Heart left ventricle (tissue), 16 donors: Measurements from ENCODE around the gene PLXNB1. TPM values are rescaled to one million over a fixed set of nuclear protein-coding genes. Genes with fewer than 3 reads are reported as not detected.

Experiments used
- ATAC-seq, 4 donors: fragments of 200-7000 bp; cut with Tn5 transposase; one replicate each; pipeline ENCODE4 v1.9.1; 2020 to 2022; ENCODE audit warnings: moderate library complexity in 4 of 4, mild to moderate bottlenecking in 3 of 4, moderate number of reproducible peaks in 1 of 4
- DNase-seq, 5 donors: peaks; one replicate each; pipeline ENCODE4 v3.0.0-alpha.2; 2020
- H3K27ac ChIP-seq, 12 donors: fragments of 200-600 bp; sonication (generic) in 4 of 12; one replicate each; pipeline versions ENCODE4 v1.5.0 to v1.8.0; 2016 to 2022; ENCODE audit warnings: mild to moderate bottlenecking in 2 of 12
- H3K27me3 ChIP-seq, 9 donors: fragments of 200-600 bp; sonication (generic) in 2 of 9; one replicate each; pipeline versions ENCODE4 v1.5.1 to v1.8.0; 2016 to 2022; ENCODE audit warnings: mild to moderate bottlenecking in 3 of 9
- H3K36me3 ChIP-seq, 9 donors: fragments of 200-600 bp; sonication (generic) in 2 of 9; one replicate each; pipeline versions ENCODE4 v1.5.0 to v1.8.0; 2018 to 2022; ENCODE audit warnings: mild to moderate bottlenecking in 2 of 9
- H3K4me1 ChIP-seq, 12 donors: fragments of 200-600 bp; sonication (generic) in 4 of 12; one replicate each; pipeline versions ENCODE4 v1.5.0 to v1.8.0; 2016 to 2022; ENCODE audit warnings: mild to moderate bottlenecking in 3 of 12
- H3K4me3 ChIP-seq, 12 donors: fragments of 200-600 bp; sonication (generic) in 4 of 12; one replicate each; pipeline versions ENCODE4 v1.5.0 to v1.8.0; 2017 to 2022; ENCODE audit warnings: mild to moderate bottlenecking in 9 of 12, moderate library complexity in 4 of 12
- H3K9me3 ChIP-seq, 12 donors: fragments of 200-600 bp; sonication (generic) in 4 of 12; one replicate each; pipeline versions ENCODE4 v1.5.0 to v1.8.0; 2016 to 2022; ENCODE audit warnings: mild to moderate bottlenecking in 1 of 12
- CTCF ChIP-seq, 12 donors: fragments of 200-600 bp; sonication (generic) in 4 of 12; IDR thresholded peaks; one replicate each; pipeline versions ENCODE4 v1.5.0 to v1.8.0; 2018 to 2022; ENCODE audit warnings: antibody characterized with exemption in 12 of 12, mild to moderate bottlenecking in 5 of 12
- POLR2A ChIP-seq, 2 donors: fragments of 450-650 bp; IDR thresholded peaks; one replicate each; pipeline ENCODE4 v1.6.1; 2017; ENCODE audit warnings: antibody characterized with exemption in 2 of 2, mild to moderate bottlenecking in 2 of 2, moderate library complexity in 2 of 2
- WGBS, 4 donors: extraction: QIAGEN DNeasy Blood & Tissue Kit in 2 of 4; methylation state at CpG; one replicate each; pipeline versions ENCODE4 v1.1.5 to v1.1.7; 2013 to 2018; 5-methylcytosine and 5-hydroxymethylcytosine counted together
- intact Hi-C, 10 donors: fragments of 100-400 bp; cut with DNase I; formaldehyde crosslinking; loops; one replicate each; pipeline versions ENCODE4 v1.11.1 to v1.14.2; 2022
- polyA plus RNA-seq, 2 donors: library from polyadenylated mRNA; stranded (reverse); fragments of 200-250 nt; gene quantifications; one replicate each; pipeline ENCODE4 v1.2.3, GENCODE V29; 2013
- total RNA-seq, 9 donors: library from RNA; depleted of rRNA in 2 of 9; stranded (reverse); fragments of >200 nt in 2 of 9; fragmentation: NEBNext Ultra II Directional in 3 of 9; extraction: Animal tissue kit (Norgen Biotek cat#: 25700) in 3 of 9; gene quantifications; one replicate each; pipeline versions ENCODE4 v1.1.0 to v1.2.4, GENCODE V29; 2016 to 2023
- donor health status: ischemic (EF 13 %, LVEDD 7.1; RV severe dilation, severe dysfunction).
- donor health status: healthy with polysubstance abuse.
- donor health status: DM: no; HTN: yes; CAD: no.
- donor health status: DM: no; HTN: no; CAD: no.
- donor health status: ischemic (EF 25% LVEDD 6.9; RV normal size, moderate dysfunction).
- donor health status: ischemic (EF 25% LVEDD 5.7; RV mildly dilated, moderate dysfunction).
- donor health status: healthy.
- donor health status: DM: yes; HTN: yes; CAD: no.
- donor health status: ischemic (EF 35%, LVEDD 5.7; RV mildly dilated, moderate dysfunction).
- donor health status: nonischemic (EF 11% LVEDD 7.7; RV severe dilation, severe dysfunction).
- donor health status: DM: yes; HTN: yes; CAD: no.
- donor health status: PGD.
- donor health status: ischemic (EF 29% LVEDD 5.4; RV normal size, mild dysfunction).
- donor health status: nonischemic (EF 23%, LVEDD 6.1; RV moderate dilation, normal function).

The PLXNB1 gene
- total and polyA plus RNA-seq, 11 donors = 28.0 to 71.8 (median 46.4) TPM

DNA sequence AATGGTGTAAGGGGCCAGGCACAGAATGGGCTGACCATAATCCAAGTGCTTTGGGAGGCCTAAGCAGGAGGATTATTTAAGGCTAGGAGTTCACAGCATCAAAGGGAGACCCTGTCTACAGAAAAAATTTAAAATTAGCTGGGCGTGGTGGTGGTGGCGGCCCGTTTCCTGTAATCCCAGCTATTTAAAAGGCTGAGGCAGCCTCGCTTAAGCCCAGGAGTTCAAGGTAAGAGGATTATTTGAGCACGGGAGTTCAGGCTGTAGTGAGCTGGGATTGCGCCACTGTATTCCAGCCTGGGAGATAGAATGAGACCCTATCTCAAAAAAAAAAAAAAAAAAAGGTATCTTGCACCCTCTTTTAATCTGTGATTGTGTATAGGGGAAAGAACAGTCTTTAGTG, 12.1 kb upstream of the PLXNB1 start:
- H3K27ac ChIP-seq = no peak overlapping the region
- peaks cover 0 to 41% (median 32%) of the 10 kb centered on the region in 9 donors for H3K36me3 ChIP-seq
- H3K27me3 ChIP-seq = no peaks in the 10 kb centered on the region
- H3K4me3 ChIP-seq = peak overlapping the region in 3 of 12 donors; percentile 91 to 98 (median 95)
- WGBS, 4 donors = 72 to 79% (median 77%) methylated on average over 6 of the region's 6 CpGs
- intact Hi-C loops = no loop called here
- ATAC-seq = no peak
- H3K9me3 ChIP-seq = no peaks in the 10 kb centered on the region
- peaks cover 0 to 38% (median 26%) of the 10 kb centered on the region in 12 donors for H3K4me1 ChIP-seq
- TF ChIP-seq POLR2A (IDR thresholded peaks at IDR 0.05) = no peak
- TF ChIP-seq CTCF (IDR thresholded peaks at IDR 0.05) = no peak
- no peak for DNase-seq

DNA sequence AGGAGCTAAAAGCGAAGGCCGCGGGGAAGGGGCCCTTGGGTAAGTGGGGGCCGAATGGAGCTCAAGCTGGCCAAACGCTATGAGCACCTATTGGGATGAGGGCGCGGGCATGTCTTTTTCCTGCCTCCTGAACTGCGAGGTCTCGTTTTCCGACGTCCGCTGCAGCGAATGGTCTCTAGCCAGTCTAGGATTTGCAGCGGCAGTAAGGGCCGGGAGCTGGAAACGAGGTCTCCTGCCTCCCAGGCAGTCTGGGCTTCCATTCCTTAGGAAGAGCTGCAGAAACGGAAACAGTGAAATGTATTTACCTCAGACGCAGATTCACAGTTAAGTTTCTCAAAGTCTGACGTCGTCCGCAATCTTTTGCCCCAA, 10.7 kb upstream of the PLXNB1 start:
- H3K27ac ChIP-seq = peak overlapping the region; percentile 78 to 96 (median 92)
- intact Hi-C loops = no loop called here
- WGBS, 4 donors = 1 to 2% (median 2%) methylated on average over 21 of the region's 21 CpGs
- peaks cover 0 to 35% (median 20%) of the 10 kb centered on the region in 12 donors for H3K4me1 ChIP-seq
- H3K27me3 ChIP-seq = no peaks in the 10 kb centered on the region
- peaks cover 0 to 41% (median 32%) of the 10 kb centered on the region in 9 donors for H3K36me3 ChIP-seq
- DNase-seq (no peak), ATAC-seq (peak in 2 of 4 donors; percentile 13 to 18)
- TF ChIP-seq CTCF (IDR thresholded peaks at IDR 0.05) (no peak), POLR2A (IDR thresholded peaks at IDR 0.05) (no peak)
- H3K4me3 ChIP-seq = peak overlapping the region; percentile 60 to 98 (median 86)
- no peaks in the 10 kb centered on the region for H3K9me3 ChIP-seq

GRCh38 chr3:48439820-48440589, 10.1 kb upstream of the PLXNB1 start, which contains the start of the genes CCDC51 and TMA7:
Gene CCDC51, minus strand, starts transcription at chr3:48440119. Its CDS starts 4,991 bp downstream, at chr3:48435128.
Gene TMA7, plus strand, starts transcription at chr3:48440257. Its CDS starts 40 bp downstream, at chr3:48440297.
- 0 to 1% (median 1%) methylated on average over 47 to 54 of the region's 54 CpGs for WGBS, 4 donors
- peak within 1 kb of the TSS; percentile 60 to 98 (median 86) for H3K4me3 ChIP-seq
- H3K27me3 ChIP-seq = no peaks in the 10 kb centered on the region
- TF ChIP-seq CTCF (IDR thresholded peaks at IDR 0.05) (no peak), POLR2A (IDR thresholded peaks at IDR 0.05) (peak in 1 of 2 donors; percentile 85)
- ATAC-seq = peak; percentile 97 to 99 (median 99)
- intact Hi-C loops = loop anchor here in 5 of 10 donors (5.0 kb wide), 3 partner anchors 168 to 248 kb away; no protein-coding TSS in a partner anchor
- H3K36me3 ChIP-seq = peaks cover 0 to 41% (median 32%) of the 10 kb centered on the region in 9 donors
- peaks cover 0 to 32% (median 19%) of the 10 kb centered on the region in 12 donors for H3K4me1 ChIP-seq
- no peaks in the 10 kb centered on the region for H3K9me3 ChIP-seq
- H3K27ac ChIP-seq = peak within 1 kb of the TSS; percentile 78 to 96 (median 92)
- peak; percentile 98 to 99 (median 99) for DNase-seq

GRCh38 chr3:48437812-48438211, 7.9 kb upstream of the PLXNB1 start:
- no peak for DNase-seq
- no peak overlapping the region for H3K4me3 ChIP-seq
- no peaks in the 10 kb centered on the region for H3K9me3 ChIP-seq
- H3K27me3 ChIP-seq = no peaks in the 10 kb centered on the region
- H3K4me1 ChIP-seq = peaks cover 0 to 47% (median 20%) of the 10 kb centered on the region in 12 donors
- intact Hi-C loops = loop anchor here in 7 of 10 donors (2.0 to 5.0 kb wide), 7 partner anchors 37 to 247 kb away; no protein-coding TSS in a partner anchor
- ATAC-seq = no peak
- peaks cover 0 to 34% (median 18%) of the 10 kb centered on the region in 9 donors for H3K36me3 ChIP-seq
- 83 to 90% (median 86%) methylated on average over 4 of the region's 4 CpGs for WGBS, 4 donors
- H3K27ac ChIP-seq = no peak overlapping the region
- TF ChIP-seq CTCF (IDR thresholded peaks at IDR 0.05) = no peak
- TF ChIP-seq POLR2A (IDR thresholded peaks at IDR 0.05) = no peak
